ENCODE results near the gene VPS37C. TPM values are rescaled to one million over a fixed set of nuclear protein-coding genes. Genes with fewer than 3 reads are reported as not detected.

VPS37C gene
- total and polyA plus RNA-seq, 2 donors from 2014 or later: 13.9 to 31.8 TPM

DNA sequence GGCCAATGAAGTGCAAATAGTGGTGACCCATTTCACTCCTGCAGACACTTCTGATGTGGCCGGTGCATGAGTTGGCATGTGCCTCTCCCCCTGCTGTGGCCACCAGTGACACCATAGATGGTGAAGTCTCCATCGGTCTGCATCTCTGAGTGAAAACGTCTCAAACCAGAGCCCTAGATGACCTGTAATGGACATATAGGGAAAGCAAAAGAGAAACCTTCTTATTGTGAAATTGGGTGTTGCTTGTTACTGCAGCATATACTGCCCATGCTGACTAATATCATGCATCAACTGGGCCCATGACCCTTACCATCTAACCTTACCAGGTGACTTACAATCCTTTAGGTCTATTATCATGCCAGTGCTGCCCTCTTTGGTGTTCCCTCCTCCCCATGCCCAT is 11.7 kb upstream of the VPS37C start:
- Histone ChIP-seq H3K4me1 (ENCODE audit: control insufficient read depth in 2 of 3, insufficient read depth in 2 of 3, low read depth in 1 of 3, low read length in 3 of 3) (no peaks in the 10 kb centered on the region), H3K9ac (ENCODE audit: low read length in 3 of 3) (no peak overlapping the region), H3K9me3 (ENCODE audit: control insufficient read depth in 2 of 3, insufficient read depth in 1 of 3, low read length in 3 of 3) (no peaks in the 10 kb centered on the region), H3K36me3 (ENCODE audit: control insufficient read depth in 2 of 3, insufficient read depth in 3 of 3, low read length in 3 of 3) (no peaks in the 10 kb centered on the region), H3K27me3 (ENCODE audit: control insufficient read depth, insufficient read depth, low read length) (no peaks in the 10 kb centered on the region), H3K4me3 (ENCODE audit: low read length in 3 of 3) (no peak overlapping the region), H3K27ac (ENCODE audit: low read depth in 2 of 2, low read length in 2 of 2) (no peak overlapping the region)
- DNase-seq: no peak
- TF ChIP-seq, protein P1, sequence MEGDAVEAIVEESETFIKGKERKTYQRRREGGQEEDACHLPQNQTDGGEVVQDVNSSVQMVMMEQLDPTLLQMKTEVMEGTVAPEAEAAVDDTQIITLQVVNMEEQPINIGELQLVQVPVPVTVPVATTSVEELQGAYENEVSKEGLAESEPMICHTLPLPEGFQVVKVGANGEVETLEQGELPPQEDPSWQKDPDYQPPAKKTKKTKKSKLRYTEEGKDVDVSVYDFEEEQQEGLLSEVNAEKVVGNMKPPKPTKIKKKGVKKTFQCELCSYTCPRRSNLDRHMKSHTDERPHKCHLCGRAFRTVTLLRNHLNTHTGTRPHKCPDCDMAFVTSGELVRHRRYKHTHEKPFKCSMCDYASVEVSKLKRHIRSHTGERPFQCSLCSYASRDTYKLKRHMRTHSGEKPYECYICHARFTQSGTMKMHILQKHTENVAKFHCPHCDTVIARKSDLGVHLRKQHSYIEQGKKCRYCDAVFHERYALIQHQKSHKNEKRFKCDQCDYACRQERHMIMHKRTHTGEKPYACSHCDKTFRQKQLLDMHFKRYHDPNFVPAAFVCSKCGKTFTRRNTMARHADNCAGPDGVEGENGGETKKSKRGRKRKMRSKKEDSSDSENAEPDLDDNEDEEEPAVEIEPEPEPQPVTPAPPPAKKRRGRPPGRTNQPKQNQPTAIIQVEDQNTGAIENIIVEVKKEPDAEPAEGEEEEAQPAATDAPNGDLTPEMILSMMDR (IDR thresholded peaks at IDR 0.05; ENCODE audit: borderline replicate concordance, extremely low read depth, insufficient read depth): no peak
- intact Hi-C loops (cut with DNase I): loop anchor here (10.0 kb wide), 1 partner anchor 338 kb away; no protein-coding TSS in a partner anchor
- no peak for FAIRE-seq

DNA sequence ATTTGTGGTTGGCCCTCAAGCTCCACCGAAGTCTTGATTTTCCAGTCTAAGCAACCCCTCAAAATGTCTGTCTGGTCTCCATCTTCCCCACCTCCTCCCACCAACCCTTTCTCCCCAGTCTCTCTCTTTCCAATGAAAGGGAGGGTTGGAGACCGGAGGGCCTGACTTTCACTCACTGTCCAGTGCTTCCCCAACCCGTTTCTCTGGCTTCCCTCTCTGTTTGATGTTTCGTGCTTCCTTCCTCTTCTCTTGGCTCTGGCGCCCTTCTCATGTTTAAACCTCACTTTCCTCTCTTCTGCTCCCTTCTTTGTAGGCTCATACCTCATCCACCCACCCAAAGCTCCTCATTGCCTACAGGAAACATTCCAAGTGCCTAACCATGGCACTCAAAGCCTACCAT is 11.1 kb upstream of the VPS37C start:
- Histone ChIP-seq H3K27me3 (ENCODE audit: control insufficient read depth, insufficient read depth, low read length) (no peaks in the 10 kb centered on the region), H3K27ac (ENCODE audit: low read depth in 2 of 2, low read length in 2 of 2) (no peak overlapping the region), H3K4me3 (ENCODE audit: low read length in 3 of 3) (no peak overlapping the region), H3K9ac (ENCODE audit: low read length in 3 of 3) (no peak overlapping the region), H3K4me1 (ENCODE audit: control insufficient read depth in 2 of 3, insufficient read depth in 2 of 3, low read depth in 1 of 3, low read length in 3 of 3) (no peaks in the 10 kb centered on the region), H3K9me3 (ENCODE audit: control insufficient read depth in 2 of 3, insufficient read depth in 1 of 3, low read length in 3 of 3) (no peaks in the 10 kb centered on the region), H3K36me3 (ENCODE audit: control insufficient read depth in 2 of 3, insufficient read depth in 3 of 3, low read length in 3 of 3) (no peaks in the 10 kb centered on the region)
- DNase-seq (no peak), FAIRE-seq (no peak)
- TF ChIP-seq, protein P1 (IDR thresholded peaks at IDR 0.05; ENCODE audit: borderline replicate concordance, extremely low read depth, insufficient read depth): no peak
- intact Hi-C loops (cut with DNase I): loop anchor here (10.0 kb wide), 1 partner anchor 338 kb away; no protein-coding TSS in a partner anchor

DNA sequence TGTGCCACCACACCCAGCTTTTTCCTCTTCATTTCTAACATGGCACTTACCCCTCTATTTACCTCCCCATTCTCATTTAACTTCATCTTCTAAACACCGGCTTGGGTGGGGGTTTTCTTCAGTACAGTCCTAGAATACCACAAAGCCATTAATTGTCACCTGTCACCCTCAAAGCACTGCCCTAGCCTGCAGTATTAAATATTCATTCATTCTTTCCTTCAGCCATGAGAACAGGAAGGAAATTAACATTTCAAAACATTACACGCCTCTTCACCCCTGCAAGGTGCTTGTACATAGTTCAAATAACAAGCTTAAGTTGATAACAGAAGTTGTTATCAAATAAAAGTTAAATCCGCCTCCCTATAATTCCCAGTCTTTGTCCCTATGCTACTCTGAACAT is 10.7 kb upstream of the VPS37C start:
- Histone ChIP-seq H3K9ac (ENCODE audit: low read length in 3 of 3) (no peak overlapping the region), H3K9me3 (ENCODE audit: control insufficient read depth in 2 of 3, insufficient read depth in 1 of 3, low read length in 3 of 3) (no peaks in the 10 kb centered on the region), H3K27ac (ENCODE audit: low read depth in 2 of 2, low read length in 2 of 2) (no peak overlapping the region), H3K36me3 (ENCODE audit: control insufficient read depth in 2 of 3, insufficient read depth in 3 of 3, low read length in 3 of 3) (no peaks in the 10 kb centered on the region), H3K4me3 (ENCODE audit: low read length in 3 of 3) (no peak overlapping the region), H3K27me3 (ENCODE audit: control insufficient read depth, insufficient read depth, low read length) (no peaks in the 10 kb centered on the region), H3K4me1 (ENCODE audit: control insufficient read depth in 2 of 3, insufficient read depth in 2 of 3, low read depth in 1 of 3, low read length in 3 of 3) (no peaks in the 10 kb centered on the region)
- DNase-seq: no peak
- no peak for FAIRE-seq
- TF ChIP-seq, protein P1 (IDR thresholded peaks at IDR 0.05; ENCODE audit: borderline replicate concordance, extremely low read depth, insufficient read depth): no peak
- intact Hi-C loops (cut with DNase I): loop anchor here (10.0 kb wide), 1 partner anchor 337 kb away; no protein-coding TSS in a partner anchor

DNA sequence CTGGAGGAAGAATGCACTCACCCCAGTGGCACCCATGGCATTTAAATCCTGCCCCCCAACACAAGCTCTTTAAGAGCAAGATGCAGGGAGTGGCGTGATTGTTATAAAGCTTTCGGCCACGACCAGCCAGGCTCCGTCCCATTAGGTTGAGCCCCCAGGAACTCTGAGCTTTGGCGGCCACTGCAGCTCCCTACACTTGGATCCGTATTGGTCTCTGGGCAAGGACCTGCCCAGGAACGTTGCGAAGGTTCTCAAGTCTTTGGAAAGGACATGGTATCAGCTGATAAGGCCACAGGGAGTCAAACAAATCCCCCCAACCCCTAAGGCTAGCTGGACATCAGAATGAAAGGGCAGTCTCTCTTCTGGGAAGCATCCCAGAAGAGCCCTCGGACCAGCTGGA is 9.3 kb upstream of the VPS37C start:
- DNase-seq (peak in 1 of 5 donors; percentile 18), FAIRE-seq (no peak)
- Histone ChIP-seq H3K27ac (ENCODE audit: low read depth in 2 of 2, low read length in 2 of 2) (no peak overlapping the region), H3K9ac (ENCODE audit: low read length in 3 of 3) (no peak overlapping the region), H3K4me3 (ENCODE audit: low read length in 3 of 3) (no peak overlapping the region), H3K36me3 (ENCODE audit: control insufficient read depth in 2 of 3, insufficient read depth in 3 of 3, low read length in 3 of 3) (no peaks in the 10 kb centered on the region), H3K4me1 (ENCODE audit: control insufficient read depth in 2 of 3, insufficient read depth in 2 of 3, low read depth in 1 of 3, low read length in 3 of 3) (no peaks in the 10 kb centered on the region), H3K9me3 (ENCODE audit: control insufficient read depth in 2 of 3, insufficient read depth in 1 of 3, low read length in 3 of 3) (no peaks in the 10 kb centered on the region), H3K27me3 (ENCODE audit: control insufficient read depth, insufficient read depth, low read length) (no peaks in the 10 kb centered on the region)
- intact Hi-C loops (cut with DNase I): loop anchor here (10.0 kb wide), 1 partner anchor 336 kb away; no protein-coding TSS in a partner anchor
- TF ChIP-seq, protein P1 (IDR thresholded peaks at IDR 0.05; ENCODE audit: borderline replicate concordance, extremely low read depth, insufficient read depth): no peak

Measured in kidney (tissue), 14 donors.